Vagina (tissue), 2 donors: Measurements from ENCODE around the gene PNPLA1. TPM values are rescaled to one million over a fixed set of nuclear protein-coding genes. Genes with fewer than 3 reads are reported as not detected.

Source experiments
- DNase-seq, 2 donors: peaks; one replicate each; pipeline ENCODE4 v3.0.0-alpha.2; 2017; ENCODE audit errors: extremely low spot score in 2 of 2
- H3K27ac ChIP-seq: fragments of 200-600 bp; sonication (generic); one replicate; pipeline ENCODE4 v1.5.1; 2019
- H3K27me3 ChIP-seq: fragments of 200-600 bp; sonication (generic); one replicate; pipeline ENCODE4 v1.5.1; 2019
- H3K36me3 ChIP-seq, 2 donors: fragments of 200-600 bp; sonication (generic); one replicate each; pipeline ENCODE4 v1.5.1; 2017 to 2019
- H3K4me1 ChIP-seq: fragments of 200-600 bp; sonication (generic); one replicate; pipeline ENCODE4 v1.5.1; 2019
- H3K4me3 ChIP-seq, 2 donors: fragments of 200-600 bp; sonication (generic); 1 replicate in 1 of 2; 2 replicates in 1 of 2; pipeline ENCODE4 v1.5.1; 2016 to 2019
- H3K9me3 ChIP-seq: fragments of 200-600 bp; sonication (generic); one replicate; pipeline ENCODE4 v1.5.1; 2019
- POLR2A ChIP-seq, 2 donors: fragments of 450-650 bp; IDR thresholded peaks; one replicate each; pipeline ENCODE4 v1.6.1; 2017; ENCODE audit warnings: antibody characterized with exemption in 2 of 2, mild to moderate bottlenecking in 2 of 2, moderate library complexity in 2 of 2
- POLR2AphosphoS5 ChIP-seq, 2 donors: sonication (generic); formaldehyde crosslinking; IDR thresholded peaks; one replicate each; pipeline ENCODE4 v1.9.0; 2017; ENCODE audit warnings: antibody characterized with exemption in 2 of 2, mild to moderate bottlenecking in 2 of 2, low read depth in 1 of 2; ENCODE audit not compliant: insufficient read depth in 1 of 2
- intact Hi-C: fragments of 100-400 bp; cut with DNase I; formaldehyde crosslinking; loops from one replicate; pipeline ENCODE4 v1.15.1; 2023
- total RNA-seq: library from RNA; depleted of rRNA; stranded (reverse); fragments of >200 nt; gene quantifications from one replicate; pipeline ENCODE4 v1.2.3, GENCODE V29; 2016
- TF ChIP-seq, protein P1 (sequence below), 3 experiments: fragments of 450-650 bp in 2 of 3; fragments of 200-600 bp in 1 of 3; sonication (generic) in 1 of 3; IDR thresholded peaks; one replicate each; pipeline ENCODE4 v1.5.1; 2017 to 2019; ENCODE audit warnings: antibody characterized with exemption in 3 of 3, mild to moderate bottlenecking in 2 of 3, moderate library complexity in 2 of 3

Gene PNPLA1
- total RNA-seq, 1 donor from 2014 or later, result not detected

- no peaks in the 10 kb centered on the region for H3K36me3 ChIP-seq
- no peak overlapping the region for H3K4me3 ChIP-seq
- intact Hi-C loops, result no loop called here
- DNase-seq, result no peak
- no peaks in the 10 kb centered on the region for H3K27me3 ChIP-seq
- H3K27ac ChIP-seq, result no peak overlapping the region
- H3K9me3 ChIP-seq, result no peaks in the 10 kb centered on the region
- TF ChIP-seq POLR2AphosphoS5 (IDR thresholded peaks at IDR 0.05; ENCODE audit: insufficient read depth in 1 of 2, low read depth in 1 of 2) (no peak), POLR2A (IDR thresholded peaks at IDR 0.05) (no peak)
- TF ChIP-seq, protein P1, sequence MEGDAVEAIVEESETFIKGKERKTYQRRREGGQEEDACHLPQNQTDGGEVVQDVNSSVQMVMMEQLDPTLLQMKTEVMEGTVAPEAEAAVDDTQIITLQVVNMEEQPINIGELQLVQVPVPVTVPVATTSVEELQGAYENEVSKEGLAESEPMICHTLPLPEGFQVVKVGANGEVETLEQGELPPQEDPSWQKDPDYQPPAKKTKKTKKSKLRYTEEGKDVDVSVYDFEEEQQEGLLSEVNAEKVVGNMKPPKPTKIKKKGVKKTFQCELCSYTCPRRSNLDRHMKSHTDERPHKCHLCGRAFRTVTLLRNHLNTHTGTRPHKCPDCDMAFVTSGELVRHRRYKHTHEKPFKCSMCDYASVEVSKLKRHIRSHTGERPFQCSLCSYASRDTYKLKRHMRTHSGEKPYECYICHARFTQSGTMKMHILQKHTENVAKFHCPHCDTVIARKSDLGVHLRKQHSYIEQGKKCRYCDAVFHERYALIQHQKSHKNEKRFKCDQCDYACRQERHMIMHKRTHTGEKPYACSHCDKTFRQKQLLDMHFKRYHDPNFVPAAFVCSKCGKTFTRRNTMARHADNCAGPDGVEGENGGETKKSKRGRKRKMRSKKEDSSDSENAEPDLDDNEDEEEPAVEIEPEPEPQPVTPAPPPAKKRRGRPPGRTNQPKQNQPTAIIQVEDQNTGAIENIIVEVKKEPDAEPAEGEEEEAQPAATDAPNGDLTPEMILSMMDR (IDR thresholded peaks at IDR 0.05), result no peak
- H3K4me1 ChIP-seq, result no peaks in the 10 kb centered on the region
Measured at GRCh38 chr6:36309203-36309602, 39.3 kb downstream of the PNPLA1 start.

GRCh38 chr6:36309900-36310299 lies 40.0 kb downstream of the PNPLA1 start:
- no peak for DNase-seq
- Histone ChIP-seq H3K4me3 (no peak overlapping the region), H3K9me3 (no peaks in the 10 kb centered on the region), H3K27me3 (no peaks in the 10 kb centered on the region), H3K4me1 (no peaks in the 10 kb centered on the region), H3K27ac (no peak overlapping the region), H3K36me3 (no peaks in the 10 kb centered on the region)
- TF ChIP-seq POLR2AphosphoS5 (IDR thresholded peaks at IDR 0.05; ENCODE audit: insufficient read depth in 1 of 2, low read depth in 1 of 2) (no peak), POLR2A (IDR thresholded peaks at IDR 0.05) (no peak)
- TF ChIP-seq, protein P1 (IDR thresholded peaks at IDR 0.05), result no peak
- intact Hi-C loops, result no loop called here

DNA sequence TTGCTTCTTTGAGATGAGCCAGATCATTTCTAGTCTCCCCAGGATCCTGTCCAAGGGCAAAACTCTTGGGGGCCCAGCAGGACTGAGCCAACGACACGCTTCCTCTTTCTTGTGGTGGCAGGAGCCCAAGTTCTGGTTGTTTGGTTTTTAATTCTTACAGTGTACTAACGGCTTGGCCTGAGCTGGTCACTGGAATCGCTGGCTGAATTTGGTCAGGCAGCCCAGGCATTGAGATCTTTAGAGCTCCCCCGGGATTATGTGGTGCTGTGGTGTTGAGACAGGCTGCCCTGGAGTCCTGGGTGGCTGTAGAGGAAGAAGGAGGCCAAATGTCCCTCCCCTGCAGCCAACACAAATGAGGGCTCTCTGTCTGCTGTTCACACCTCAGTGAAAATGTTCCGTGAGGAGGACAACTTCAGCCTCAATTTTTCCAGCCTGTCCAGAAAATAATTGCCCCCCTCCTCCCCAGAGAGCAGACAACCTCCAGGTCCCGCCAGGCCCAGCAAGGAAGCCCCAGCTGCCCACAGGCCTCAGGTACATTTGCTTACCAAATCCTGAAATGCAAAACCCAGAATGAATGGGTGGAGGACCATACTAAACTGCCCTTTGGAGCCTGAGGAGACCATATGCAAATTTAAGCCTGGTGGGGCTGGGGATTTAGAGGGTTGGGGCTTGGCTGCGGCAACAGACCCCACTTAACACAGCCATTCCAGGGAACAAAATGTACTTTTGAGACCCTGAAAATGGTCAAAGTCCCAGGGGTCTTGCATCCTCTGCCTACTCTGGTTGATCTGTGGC lies 43.2 kb downstream of the PNPLA1 start:
- intact Hi-C loops, result no loop called here

DNA sequence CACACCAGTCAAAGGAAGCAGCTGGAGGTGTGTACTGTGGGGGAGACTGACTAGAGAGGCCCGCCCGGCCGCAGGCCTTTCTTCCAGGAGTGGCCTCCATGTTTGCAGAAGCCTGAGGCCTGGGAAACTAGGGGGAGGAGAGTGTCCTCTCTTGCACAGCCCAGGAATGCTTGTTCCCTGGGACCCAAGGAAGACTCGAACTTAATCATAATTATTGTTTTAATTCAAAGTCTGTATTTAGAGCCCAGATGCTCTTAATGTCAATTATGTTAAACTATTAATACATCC lies 43.7 kb downstream of the PNPLA1 start:
- Histone ChIP-seq H3K27ac (no peak overlapping the region), H3K9me3 (no peaks in the 10 kb centered on the region), H3K4me1 (no peaks in the 10 kb centered on the region), H3K36me3 (no peaks in the 10 kb centered on the region), H3K4me3 (no peak overlapping the region), H3K27me3 (no peaks in the 10 kb centered on the region)
- no peak for DNase-seq
- intact Hi-C loops, result no loop called here
- no peak for TF ChIP-seq POLR2AphosphoS5 (IDR thresholded peaks at IDR 0.05; ENCODE audit: insufficient read depth in 1 of 2, low read depth in 1 of 2)
- TF ChIP-seq, protein P1 (IDR thresholded peaks at IDR 0.05), result no peak
- TF ChIP-seq POLR2A (IDR thresholded peaks at IDR 0.05), result no peak

More for the DNA sequence above, 43.2 kb downstream of the PNPLA1 start:
- TF ChIP-seq POLR2A (IDR thresholded peaks at IDR 0.05) (no peak), POLR2AphosphoS5 (IDR thresholded peaks at IDR 0.05; ENCODE audit: insufficient read depth in 1 of 2, low read depth in 1 of 2) (no peak)
- TF ChIP-seq, protein P1 (IDR thresholded peaks at IDR 0.05), result no peak
- H3K36me3 ChIP-seq, result no peaks in the 10 kb centered on the region
- no peaks in the 10 kb centered on the region for H3K4me1 ChIP-seq
- no peak overlapping the region for H3K4me3 ChIP-seq
- no peak overlapping the region for H3K27ac ChIP-seq
- no peaks in the 10 kb centered on the region for H3K9me3 ChIP-seq
- DNase-seq, result no peak
- no peaks in the 10 kb centered on the region for H3K27me3 ChIP-seq

DNA sequence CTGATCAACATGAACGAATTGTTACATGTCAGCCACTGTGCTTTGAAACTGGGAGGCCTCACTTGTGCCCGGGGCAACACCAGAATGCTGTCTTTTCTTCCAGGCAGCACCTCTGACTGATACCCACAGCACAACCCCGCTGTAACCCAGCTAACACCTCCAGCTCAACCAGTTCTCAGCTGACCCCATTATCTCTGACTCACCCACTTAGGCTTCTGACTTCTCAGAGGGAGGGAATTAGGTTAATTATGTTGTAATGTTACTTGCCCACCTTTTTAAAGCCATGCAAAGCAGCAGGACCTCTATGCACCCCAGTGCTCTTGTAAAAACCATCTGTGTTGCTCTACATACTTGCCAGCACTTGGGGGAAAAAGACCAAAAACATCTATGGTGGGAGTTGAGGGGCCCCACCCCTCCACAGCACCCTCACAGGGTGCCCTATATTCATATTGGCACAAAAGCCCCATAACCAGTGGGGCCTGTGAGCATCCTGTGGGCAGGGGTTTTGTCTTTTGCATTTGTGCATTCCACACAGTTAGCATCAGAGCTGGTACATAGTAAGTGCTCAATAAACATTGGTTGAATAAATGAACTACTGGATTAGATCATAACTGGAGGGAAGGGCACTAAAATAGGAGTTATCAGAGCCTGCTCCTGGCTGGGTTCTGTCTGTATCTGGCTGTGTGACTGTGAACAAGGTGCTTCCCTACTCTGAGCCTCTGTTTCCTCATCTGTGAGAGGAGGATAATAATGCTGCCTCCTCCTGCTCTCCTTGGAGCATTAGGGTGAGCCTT lies 44.6 kb downstream of the PNPLA1 start:
- intact Hi-C loops, result no loop called here
- H3K9me3 ChIP-seq, result no peaks in the 10 kb centered on the region
- no peak overlapping the region for H3K27ac ChIP-seq
- H3K4me1 ChIP-seq, result no peaks in the 10 kb centered on the region
- H3K4me3 ChIP-seq, result no peak overlapping the region
- TF ChIP-seq, protein P1 (IDR thresholded peaks at IDR 0.05), result no peak
- no peak for TF ChIP-seq POLR2AphosphoS5 (IDR thresholded peaks at IDR 0.05; ENCODE audit: insufficient read depth in 1 of 2, low read depth in 1 of 2)
- TF ChIP-seq POLR2A (IDR thresholded peaks at IDR 0.05), result no peak
- no peaks in the 10 kb centered on the region for H3K36me3 ChIP-seq
- no peak for DNase-seq
- H3K27me3 ChIP-seq, result no peaks in the 10 kb centered on the region
